ENCODE measurements around the gene NCAPH2. TPM values are rescaled to one million over a fixed set of nuclear protein-coding genes. Genes with fewer than 3 reads are reported as not detected.

Gene NCAPH2
- total and polyA plus RNA-seq, 2 of the 8 experiments (the other 6 are each of a cell fraction or from before 2014, with no cell fraction given), result 62.2 to 81.6 TPM

GRCh38 chr22:50546326-50547262, 38.6 kb downstream of the NCAPH2 start (continued):
- TF ChIP-seq, protein P1, sequence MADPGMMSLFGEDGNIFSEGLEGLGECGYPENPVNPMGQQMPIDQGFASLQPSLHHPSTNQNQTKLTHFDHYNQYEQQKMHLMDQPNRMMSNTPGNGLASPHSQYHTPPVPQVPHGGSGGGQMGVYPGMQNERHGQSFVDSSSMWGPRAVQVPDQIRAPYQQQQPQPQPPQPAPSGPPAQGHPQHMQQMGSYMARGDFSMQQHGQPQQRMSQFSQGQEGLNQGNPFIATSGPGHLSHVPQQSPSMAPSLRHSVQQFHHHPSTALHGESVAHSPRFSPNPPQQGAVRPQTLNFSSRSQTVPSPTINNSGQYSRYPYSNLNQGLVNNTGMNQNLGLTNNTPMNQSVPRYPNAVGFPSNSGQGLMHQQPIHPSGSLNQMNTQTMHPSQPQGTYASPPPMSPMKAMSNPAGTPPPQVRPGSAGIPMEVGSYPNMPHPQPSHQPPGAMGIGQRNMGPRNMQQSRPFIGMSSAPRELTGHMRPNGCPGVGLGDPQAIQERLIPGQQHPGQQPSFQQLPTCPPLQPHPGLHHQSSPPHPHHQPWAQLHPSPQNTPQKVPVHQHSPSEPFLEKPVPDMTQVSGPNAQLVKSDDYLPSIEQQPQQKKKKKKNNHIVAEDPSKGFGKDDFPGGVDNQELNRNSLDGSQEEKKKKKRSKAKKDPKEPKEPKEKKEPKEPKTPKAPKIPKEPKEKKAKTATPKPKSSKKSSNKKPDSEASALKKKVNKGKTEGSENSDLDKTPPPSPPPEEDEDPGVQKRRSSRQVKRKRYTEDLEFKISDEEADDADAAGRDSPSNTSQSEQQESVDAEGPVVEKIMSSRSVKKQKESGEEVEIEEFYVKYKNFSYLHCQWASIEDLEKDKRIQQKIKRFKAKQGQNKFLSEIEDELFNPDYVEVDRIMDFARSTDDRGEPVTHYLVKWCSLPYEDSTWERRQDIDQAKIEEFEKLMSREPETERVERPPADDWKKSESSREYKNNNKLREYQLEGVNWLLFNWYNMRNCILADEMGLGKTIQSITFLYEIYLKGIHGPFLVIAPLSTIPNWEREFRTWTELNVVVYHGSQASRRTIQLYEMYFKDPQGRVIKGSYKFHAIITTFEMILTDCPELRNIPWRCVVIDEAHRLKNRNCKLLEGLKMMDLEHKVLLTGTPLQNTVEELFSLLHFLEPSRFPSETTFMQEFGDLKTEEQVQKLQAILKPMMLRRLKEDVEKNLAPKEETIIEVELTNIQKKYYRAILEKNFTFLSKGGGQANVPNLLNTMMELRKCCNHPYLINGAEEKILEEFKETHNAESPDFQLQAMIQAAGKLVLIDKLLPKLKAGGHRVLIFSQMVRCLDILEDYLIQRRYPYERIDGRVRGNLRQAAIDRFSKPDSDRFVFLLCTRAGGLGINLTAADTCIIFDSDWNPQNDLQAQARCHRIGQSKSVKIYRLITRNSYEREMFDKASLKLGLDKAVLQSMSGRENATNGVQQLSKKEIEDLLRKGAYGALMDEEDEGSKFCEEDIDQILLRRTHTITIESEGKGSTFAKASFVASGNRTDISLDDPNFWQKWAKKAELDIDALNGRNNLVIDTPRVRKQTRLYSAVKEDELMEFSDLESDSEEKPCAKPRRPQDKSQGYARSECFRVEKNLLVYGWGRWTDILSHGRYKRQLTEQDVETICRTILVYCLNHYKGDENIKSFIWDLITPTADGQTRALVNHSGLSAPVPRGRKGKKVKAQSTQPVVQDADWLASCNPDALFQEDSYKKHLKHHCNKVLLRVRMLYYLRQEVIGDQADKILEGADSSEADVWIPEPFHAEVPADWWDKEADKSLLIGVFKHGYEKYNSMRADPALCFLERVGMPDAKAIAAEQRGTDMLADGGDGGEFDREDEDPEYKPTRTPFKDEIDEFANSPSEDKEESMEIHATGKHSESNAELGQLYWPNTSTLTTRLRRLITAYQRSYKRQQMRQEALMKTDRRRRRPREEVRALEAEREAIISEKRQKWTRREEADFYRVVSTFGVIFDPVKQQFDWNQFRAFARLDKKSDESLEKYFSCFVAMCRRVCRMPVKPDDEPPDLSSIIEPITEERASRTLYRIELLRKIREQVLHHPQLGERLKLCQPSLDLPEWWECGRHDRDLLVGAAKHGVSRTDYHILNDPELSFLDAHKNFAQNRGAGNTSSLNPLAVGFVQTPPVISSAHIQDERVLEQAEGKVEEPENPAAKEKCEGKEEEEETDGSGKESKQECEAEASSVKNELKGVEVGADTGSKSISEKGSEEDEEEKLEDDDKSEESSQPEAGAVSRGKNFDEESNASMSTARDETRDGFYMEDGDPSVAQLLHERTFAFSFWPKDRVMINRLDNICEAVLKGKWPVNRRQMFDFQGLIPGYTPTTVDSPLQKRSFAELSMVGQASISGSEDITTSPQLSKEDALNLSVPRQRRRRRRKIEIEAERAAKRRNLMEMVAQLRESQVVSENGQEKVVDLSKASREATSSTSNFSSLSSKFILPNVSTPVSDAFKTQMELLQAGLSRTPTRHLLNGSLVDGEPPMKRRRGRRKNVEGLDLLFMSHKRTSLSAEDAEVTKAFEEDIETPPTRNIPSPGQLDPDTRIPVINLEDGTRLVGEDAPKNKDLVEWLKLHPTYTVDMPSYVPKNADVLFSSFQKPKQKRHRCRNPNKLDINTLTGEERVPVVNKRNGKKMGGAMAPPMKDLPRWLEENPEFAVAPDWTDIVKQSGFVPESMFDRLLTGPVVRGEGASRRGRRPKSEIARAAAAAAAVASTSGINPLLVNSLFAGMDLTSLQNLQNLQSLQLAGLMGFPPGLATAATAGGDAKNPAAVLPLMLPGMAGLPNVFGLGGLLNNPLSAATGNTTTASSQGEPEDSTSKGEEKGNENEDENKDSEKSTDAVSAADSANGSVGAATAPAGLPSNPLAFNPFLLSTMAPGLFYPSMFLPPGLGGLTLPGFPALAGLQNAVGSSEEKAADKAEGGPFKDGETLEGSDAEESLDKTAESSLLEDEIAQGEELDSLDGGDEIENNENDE (IDR thresholded peaks at IDR 0.05; ENCODE audit: insufficient replicate concordance, low read length), result no peak

Measured in H1 (cell line).